ENCODE data around the gene CD2.

Gene CD2

DNA sequence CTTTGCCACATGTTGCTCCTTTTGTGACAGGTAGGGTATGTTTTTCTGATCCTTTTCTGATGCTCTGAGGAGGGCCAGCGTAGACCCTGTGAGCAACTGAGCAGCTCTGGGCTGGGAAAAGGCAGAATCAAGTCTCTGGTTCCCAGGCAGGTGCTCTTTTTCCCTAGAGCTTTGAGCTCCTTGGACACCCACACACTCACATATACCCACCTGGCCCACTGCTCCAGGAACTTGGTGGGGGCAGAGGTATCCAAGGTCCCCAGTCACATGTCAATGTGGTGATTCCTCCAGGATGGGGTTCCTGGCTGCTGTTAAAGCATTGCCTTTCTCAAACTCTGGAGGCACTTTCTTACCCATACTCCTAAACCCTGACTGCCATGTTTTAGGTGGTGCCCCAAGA is 5.4 kb downstream of the CD2 start:
- no peak for DNase-seq
- H3K27ac ChIP-seq: no peak overlapping the region
- intact Hi-C loops (cut with DNase I; ENCODE audit: low total_unique reads): no loop called here

DNA sequence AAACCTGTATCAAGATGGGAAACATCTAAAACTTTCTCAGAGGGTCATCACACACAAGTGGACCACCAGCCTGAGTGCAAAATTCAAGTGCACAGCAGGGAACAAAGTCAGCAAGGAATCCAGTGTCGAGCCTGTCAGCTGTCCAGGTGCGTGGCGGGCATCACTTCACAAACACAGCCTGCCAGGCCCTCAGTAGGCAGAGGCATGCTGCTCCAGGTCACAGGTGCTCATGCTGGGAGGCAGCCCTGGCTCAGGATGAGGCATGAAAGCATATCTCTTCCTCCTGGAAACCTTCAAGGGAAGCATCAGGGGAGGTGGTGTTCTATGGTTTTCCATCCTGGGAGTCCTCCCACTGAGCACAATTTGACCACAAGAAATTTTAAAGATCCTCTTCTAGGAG is 6.3 kb downstream of the CD2 start:
- Histone ChIP-seq H3K36me3 (no peaks in the 10 kb centered on the region), H3K4me3 (no peak overlapping the region), H3K9me3 (peaks cover 0 to 7% (median 0%) of the 10 kb centered on the region in 3 donors), H3K4me1 (no peaks in the 10 kb centered on the region), H3K27me3 (no peaks in the 10 kb centered on the region), H3K27ac (no peak overlapping the region)
- intact Hi-C loops (cut with DNase I; ENCODE audit: low total_unique reads): no loop called here
- DNase-seq: no peak
- TF ChIP-seq, protein P1, sequence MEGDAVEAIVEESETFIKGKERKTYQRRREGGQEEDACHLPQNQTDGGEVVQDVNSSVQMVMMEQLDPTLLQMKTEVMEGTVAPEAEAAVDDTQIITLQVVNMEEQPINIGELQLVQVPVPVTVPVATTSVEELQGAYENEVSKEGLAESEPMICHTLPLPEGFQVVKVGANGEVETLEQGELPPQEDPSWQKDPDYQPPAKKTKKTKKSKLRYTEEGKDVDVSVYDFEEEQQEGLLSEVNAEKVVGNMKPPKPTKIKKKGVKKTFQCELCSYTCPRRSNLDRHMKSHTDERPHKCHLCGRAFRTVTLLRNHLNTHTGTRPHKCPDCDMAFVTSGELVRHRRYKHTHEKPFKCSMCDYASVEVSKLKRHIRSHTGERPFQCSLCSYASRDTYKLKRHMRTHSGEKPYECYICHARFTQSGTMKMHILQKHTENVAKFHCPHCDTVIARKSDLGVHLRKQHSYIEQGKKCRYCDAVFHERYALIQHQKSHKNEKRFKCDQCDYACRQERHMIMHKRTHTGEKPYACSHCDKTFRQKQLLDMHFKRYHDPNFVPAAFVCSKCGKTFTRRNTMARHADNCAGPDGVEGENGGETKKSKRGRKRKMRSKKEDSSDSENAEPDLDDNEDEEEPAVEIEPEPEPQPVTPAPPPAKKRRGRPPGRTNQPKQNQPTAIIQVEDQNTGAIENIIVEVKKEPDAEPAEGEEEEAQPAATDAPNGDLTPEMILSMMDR (IDR thresholded peaks at IDR 0.05): no peak

More for the DNA sequence above, 5.4 kb downstream of the CD2 start:
- TF ChIP-seq, protein P1 (IDR thresholded peaks at IDR 0.05): no peak
- no peak overlapping the region for H3K4me3 ChIP-seq
- H3K27me3 ChIP-seq: no peaks in the 10 kb centered on the region
- no peaks in the 10 kb centered on the region for H3K4me1 ChIP-seq
- H3K9me3 ChIP-seq: peaks cover 0 to 7% (median 0%) of the 10 kb centered on the region in 3 donors
- no peaks in the 10 kb centered on the region for H3K36me3 ChIP-seq

DNA sequence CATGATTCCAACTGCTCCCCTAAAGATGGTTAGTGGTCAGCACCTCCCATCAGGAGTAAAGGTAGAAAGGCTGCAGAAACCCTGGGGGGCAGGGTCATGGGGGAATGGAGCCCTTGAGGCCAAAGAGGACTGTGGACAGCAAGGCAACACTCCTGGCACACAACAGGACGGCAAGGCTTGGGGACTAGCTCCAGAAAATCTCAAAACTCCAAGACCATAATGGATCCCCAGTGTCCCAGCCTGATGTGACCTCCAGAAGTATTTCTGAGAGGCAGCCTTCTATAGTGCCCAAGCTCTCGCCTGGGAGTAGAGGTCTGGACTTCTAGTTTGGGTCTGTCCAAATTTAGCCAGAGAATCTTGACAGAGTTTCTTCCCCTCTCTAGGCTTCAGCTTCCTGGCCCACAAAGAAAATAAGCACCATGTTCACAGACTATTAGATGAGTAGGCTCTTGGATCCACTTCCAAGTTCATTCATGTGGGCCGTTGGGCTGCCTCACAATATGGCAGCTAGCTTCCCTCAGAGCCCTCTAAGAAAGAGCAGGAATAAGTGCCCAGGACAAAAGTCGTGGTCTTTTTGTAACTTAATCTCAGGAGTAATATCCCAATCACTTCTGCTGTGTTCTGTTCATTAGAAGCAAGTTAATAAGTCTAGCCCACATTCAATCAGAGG is 6.9 kb downstream of the CD2 start:
- no peaks in the 10 kb centered on the region for H3K4me1 ChIP-seq
- H3K4me3 ChIP-seq: no peak overlapping the region
- no peak for DNase-seq
- H3K9me3 ChIP-seq: peaks cover 0 to 7% (median 0%) of the 10 kb centered on the region in 3 donors
- TF ChIP-seq, protein P1 (IDR thresholded peaks at IDR 0.05): no peak
- H3K36me3 ChIP-seq: no peaks in the 10 kb centered on the region
- H3K27me3 ChIP-seq: no peaks in the 10 kb centered on the region
- intact Hi-C loops (cut with DNase I; ENCODE audit: low total_unique reads): no loop called here
- H3K27ac ChIP-seq: no peak overlapping the region

DNA sequence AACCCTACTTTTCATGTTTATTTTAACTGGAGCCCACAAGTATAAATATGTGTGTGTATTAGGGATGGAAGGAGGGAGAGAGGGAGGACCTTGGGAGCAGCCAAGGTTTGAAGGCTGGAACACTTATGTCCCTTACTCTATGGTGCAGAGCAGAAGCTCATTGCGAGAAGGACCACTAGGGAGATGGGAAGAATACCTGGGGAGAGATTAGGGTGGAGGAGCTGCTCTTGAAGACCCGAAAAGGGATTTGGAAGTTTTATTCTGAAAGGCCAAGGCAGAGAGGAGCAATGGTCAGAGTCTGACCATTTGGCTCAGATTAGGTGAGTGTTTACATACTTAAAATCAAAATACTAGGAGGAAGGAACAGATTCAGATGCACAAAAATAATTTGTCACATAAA is 8.1 kb downstream of the CD2 start:
- Histone ChIP-seq H3K27ac (no peak overlapping the region), H3K4me1 (no peaks in the 10 kb centered on the region), H3K36me3 (no peaks in the 10 kb centered on the region), H3K9me3 (peaks cover 0 to 7% (median 0%) of the 10 kb centered on the region in 3 donors), H3K4me3 (no peak overlapping the region), H3K27me3 (no peaks in the 10 kb centered on the region)
- DNase-seq: no peak
- intact Hi-C loops (cut with DNase I; ENCODE audit: low total_unique reads): no loop called here
- TF ChIP-seq, protein P1 (IDR thresholded peaks at IDR 0.05): no peak

DNA sequence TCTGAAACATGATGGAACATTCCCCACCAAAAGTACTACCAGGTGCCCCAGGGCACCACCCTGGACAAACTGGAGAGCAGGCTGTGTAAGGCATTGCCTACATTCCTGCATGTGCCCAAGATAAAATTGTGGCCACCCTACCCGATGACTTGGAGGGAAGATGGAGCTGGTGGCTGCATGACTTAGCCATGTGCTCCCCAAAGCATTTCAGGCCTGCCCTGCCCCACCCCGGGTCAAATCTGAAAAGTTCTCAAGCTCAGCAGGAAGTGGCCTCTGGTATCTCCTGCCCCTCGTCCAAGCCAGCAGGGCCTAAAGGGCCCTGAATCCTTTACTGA is 8.5 kb downstream of the CD2 start:
- no peak overlapping the region for H3K4me3 ChIP-seq
- no peak overlapping the region for H3K27ac ChIP-seq
- intact Hi-C loops (cut with DNase I; ENCODE audit: low total_unique reads): no loop called here
- peaks cover 0 to 7% (median 0%) of the 10 kb centered on the region in 3 donors for H3K9me3 ChIP-seq
- TF ChIP-seq, protein P1 (IDR thresholded peaks at IDR 0.05): no peak
- no peaks in the 10 kb centered on the region for H3K36me3 ChIP-seq
- H3K27me3 ChIP-seq: no peaks in the 10 kb centered on the region
- no peak for DNase-seq
- no peaks in the 10 kb centered on the region for H3K4me1 ChIP-seq
